Measurements from ENCODE around the gene SCLY. TPM values are rescaled to one million over a fixed set of nuclear protein-coding genes. Genes with fewer than 3 reads are reported as not detected.

Gene SCLY
- total and polyA plus RNA-seq, 2 of the 13 experiments (the other 11 are each of a cell fraction or from before 2014, with no cell fraction given): 27.9 to 38.6 TPM

GRCh38 chr2:238136820-238137537 lies 76.2 kb downstream of the SCLY start:
- DNase-seq (ENCODE audit: low spot score) (peak; percentile 41), ATAC-seq (peak; percentile 68), FAIRE-seq (peak; percentile 81)
- WGBS (ENCODE audit: low lambda C conversion rate): 26% methylated on average over 14 of the region's 14 CpGs
- H3K79me2 ChIP-seq (ENCODE audit: insufficient read depth, low read length): no peaks in the 10 kb centered on the region
- POLR2A ChIA-PET: interaction anchor here (0.7 kb wide), 1 partner anchor 10 kb away, joined by 3 read pairs; no protein-coding TSS in a partner anchor
- H4K20me1 ChIP-seq (ENCODE audit: insufficient read depth, low read length): no peaks in the 10 kb centered on the region
- no peak overlapping the region for H3K9ac ChIP-seq (ENCODE audit: insufficient read depth, low read depth, low read length)
- H3K4me2 ChIP-seq (ENCODE audit: low read depth, low read length): peak overlapping the region; percentile 65
- H3K36me3 ChIP-seq (replicated peaks in 1 of 2; ENCODE audit: control insufficient read depth in 1 of 2, insufficient read depth in 2 of 2, low read length in 2 of 2): no peaks in the 10 kb centered on the region
- in situ Hi-C loops (cut with HindIII; ENCODE audit: extremely low pct_ligation_motif_present, low pct_unique_long_range_greater_than_20kb) (no loop called here), intact Hi-C loops (cut with micrococcal nuclease; ENCODE audit: unreplicated experiment) (loop anchor here (5.0 kb wide), 1 partner anchor 280 kb away; the partner anchor contains the start of gene RAMP1)
- H3K27me3 ChIP-seq (ENCODE audit: control insufficient read depth in 1 of 2, insufficient read depth in 2 of 2, low read length in 2 of 2): peaks cover 3 to 37% of the 10 kb centered on the region in 2 experiments; a peak in 3 of 5 replicates
- BruUV-seq (replicated peaks): no TSS peak
- H3K4me3 ChIP-seq (replicated peaks in 1 of 3; ENCODE audit: insufficient read depth in 1 of 3, low read depth in 2 of 3, low read length in 3 of 3): peak overlapping the region in 1 of 3 experiments; percentile 35; a peak in 1 of 6 replicates
- H3K4me1 ChIP-seq (ENCODE audit: insufficient read depth, low read length): peaks cover 44% of the 10 kb centered on the region
- no peaks in the 10 kb centered on the region for H3K9me3 ChIP-seq (ENCODE audit: low read length)
- H3K27ac ChIP-seq (ENCODE audit: extremely low read length, insufficient read depth, low read length): no peak overlapping the region
- CTCF ChIA-PET (ENCODE audit: low intra/inter-chr PET ratio, low total read pairs): no interaction called here
- H2AFZ ChIP-seq (ENCODE audit: low read length): no peak overlapping the region
- TF ChIP-seq ELF4 (CRISPR knock-in tag; IDR thresholded peaks at IDR 0.05; ENCODE audit: borderline replicate concordance) (no peak), ZFP90 (CRISPR knock-in tag; IDR thresholded peaks at IDR 0.05; ENCODE audit: borderline replicate concordance) (peak; percentile 94), PTBP1 (IDR thresholded peaks at IDR 0.05; ENCODE audit: low read depth, low read length, poor library complexity, severe bottlenecking) (no peak), NCOR1 (IDR thresholded peaks at IDR 0.05; ENCODE audit: borderline replicate concordance, low read length) (no peak), SMC3 (IDR thresholded peaks at IDR 0.05; ENCODE audit: low read length) (no peak; the same call in 1 of the 2 replicates), IKZF4 (CRISPR knock-in tag; IDR thresholded peaks at IDR 0.05; ENCODE audit: borderline replicate concordance, low read depth, not compliant biosample characterization) (no peak), ZNF598 (CRISPR knock-in tag; IDR thresholded peaks at IDR 0.05; ENCODE audit: borderline replicate concordance) (0 out of 2 replicates have a peak, but pooled peaks have one; percentile 36), DRAP1 (CRISPR knock-in tag; IDR thresholded peaks at IDR 0.05) (no peak), KDM4B (CRISPR knock-in tag; IDR thresholded peaks at IDR 0.05) (no peak), IRF9 (CRISPR knock-in tag; IDR thresholded peaks at IDR 0.05; ENCODE audit: borderline replicate concordance) (peak; percentile 51; the same call in 1 of the 2 replicates), ZNF17 (CRISPR knock-in tag; IDR thresholded peaks at IDR 0.05) (no peak), HCFC1 (IDR thresholded peaks at IDR 0.05; ENCODE audit: low read depth, low read length) (no peak), MYC (CRISPR knock-in tag; IDR thresholded peaks at IDR 0.05; ENCODE audit: borderline replicate concordance) (peak; percentile 29; the same call in 1 of the 2 replicates), RFX1 (IDR thresholded peaks at IDR 0.05) (no peak), ZBTB44 (CRISPR knock-in tag; IDR thresholded peaks at IDR 0.05) (no peak), ZNF354B (CRISPR knock-in tag; IDR thresholded peaks at IDR 0.05) (no peak), ZNF414 (CRISPR knock-in tag; IDR thresholded peaks at IDR 0.05) (no peak), ZNF703 (CRISPR knock-in tag; IDR thresholded peaks at IDR 0.05; ENCODE audit: borderline replicate concordance) (no peak), ZNF224 (CRISPR knock-in tag; IDR thresholded peaks at IDR 0.05) (no peak)
